ENCODE measurements around the gene ETS1. TPM values are rescaled to one million over a fixed set of nuclear protein-coding genes. Genes with fewer than 3 reads are reported as not detected.
A peak's percentile ranks its signal among the peaks of the same experiment; 100 is the strongest.

Gene ETS1
- total RNA-seq, 2 donors from 2014 or later: 15.2 to 30.0 TPM

DNA sequence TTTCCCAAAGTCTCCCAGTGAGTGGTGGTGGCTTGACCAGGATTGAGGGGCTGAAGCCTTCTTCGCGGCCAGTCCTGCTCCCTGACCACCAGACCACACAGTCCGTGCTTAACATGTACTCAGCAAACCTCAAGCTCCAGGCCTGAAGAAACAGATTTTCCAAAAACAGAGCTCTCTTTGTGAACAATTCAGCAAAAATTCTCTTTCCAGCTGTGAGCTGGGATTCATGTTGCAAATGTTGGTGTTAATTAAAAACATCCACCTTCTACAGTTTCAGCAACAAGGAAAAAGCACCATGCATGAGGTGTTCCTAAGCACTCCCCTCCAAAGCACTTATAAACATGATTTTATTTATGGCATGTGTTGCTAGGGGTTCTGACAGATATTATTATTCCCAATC lies 129.5 kb downstream of the ETS1 start:
- intact Hi-C loops (cut with DNase I): no loop called here
- 93% methylated on average over 3 of the region's 3 CpGs for WGBS
- Histone ChIP-seq H3K4me1 (replicated peaks) (no peaks in the 10 kb centered on the region), H3K4me3 (no peak overlapping the region), H3K27me3 (replicated peaks; ENCODE audit: insufficient read depth) (no peaks in the 10 kb centered on the region), H3K9me3 (no peaks in the 10 kb centered on the region), H3K27ac (no peak overlapping the region), H3K36me3 (no peaks in the 10 kb centered on the region)
- TF ChIP-seq, protein P1, sequence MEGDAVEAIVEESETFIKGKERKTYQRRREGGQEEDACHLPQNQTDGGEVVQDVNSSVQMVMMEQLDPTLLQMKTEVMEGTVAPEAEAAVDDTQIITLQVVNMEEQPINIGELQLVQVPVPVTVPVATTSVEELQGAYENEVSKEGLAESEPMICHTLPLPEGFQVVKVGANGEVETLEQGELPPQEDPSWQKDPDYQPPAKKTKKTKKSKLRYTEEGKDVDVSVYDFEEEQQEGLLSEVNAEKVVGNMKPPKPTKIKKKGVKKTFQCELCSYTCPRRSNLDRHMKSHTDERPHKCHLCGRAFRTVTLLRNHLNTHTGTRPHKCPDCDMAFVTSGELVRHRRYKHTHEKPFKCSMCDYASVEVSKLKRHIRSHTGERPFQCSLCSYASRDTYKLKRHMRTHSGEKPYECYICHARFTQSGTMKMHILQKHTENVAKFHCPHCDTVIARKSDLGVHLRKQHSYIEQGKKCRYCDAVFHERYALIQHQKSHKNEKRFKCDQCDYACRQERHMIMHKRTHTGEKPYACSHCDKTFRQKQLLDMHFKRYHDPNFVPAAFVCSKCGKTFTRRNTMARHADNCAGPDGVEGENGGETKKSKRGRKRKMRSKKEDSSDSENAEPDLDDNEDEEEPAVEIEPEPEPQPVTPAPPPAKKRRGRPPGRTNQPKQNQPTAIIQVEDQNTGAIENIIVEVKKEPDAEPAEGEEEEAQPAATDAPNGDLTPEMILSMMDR (IDR thresholded peaks at IDR 0.05): no peak
- no peak for DNase-seq (ENCODE audit: low spot score)

DNA sequence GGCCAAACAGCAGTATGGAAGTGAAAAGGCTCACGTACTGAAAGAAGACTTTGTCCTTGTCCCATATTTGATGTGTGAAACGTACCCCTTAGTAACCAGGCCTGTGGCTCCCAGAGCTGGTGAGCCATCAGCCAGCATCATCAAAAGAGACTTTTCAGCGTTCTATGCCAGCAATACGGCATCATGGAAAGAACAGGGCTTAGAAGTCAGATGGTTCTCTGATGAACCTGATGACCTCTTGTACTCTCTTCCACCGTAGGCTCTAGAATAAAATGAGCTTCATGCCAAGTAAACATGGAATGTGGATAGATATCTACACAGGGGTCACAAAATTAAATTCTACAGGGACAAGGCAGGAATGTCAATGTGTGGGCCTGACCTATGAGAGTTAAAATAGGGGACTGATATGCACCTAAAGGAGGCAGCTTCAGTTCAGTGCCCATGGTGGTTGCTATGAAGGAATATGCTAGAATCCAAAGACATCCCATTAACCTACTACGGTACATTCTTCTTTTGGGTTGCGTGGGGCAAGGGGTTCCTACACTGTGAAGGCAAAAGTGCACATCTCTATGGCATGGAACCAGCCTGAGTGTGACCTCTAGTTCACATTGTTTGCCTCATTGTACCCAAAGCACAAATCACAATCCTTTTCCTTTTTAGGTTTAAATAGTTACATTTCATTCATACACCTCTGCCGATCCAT lies 130.6 kb downstream of the ETS1 start:
- Histone ChIP-seq H3K27ac (no peak overlapping the region), H3K36me3 (no peaks in the 10 kb centered on the region), H3K4me3 (no peak overlapping the region), H3K27me3 (replicated peaks; ENCODE audit: insufficient read depth) (no peaks in the 10 kb centered on the region), H3K9me3 (no peaks in the 10 kb centered on the region), H3K4me1 (replicated peaks) (no peaks in the 10 kb centered on the region)
- no peak for TF ChIP-seq POLR2AphosphoS5 (IDR thresholded peaks at IDR 0.05)
- TF ChIP-seq POLR2A (IDR thresholded peaks at IDR 0.05): no peak
- TF ChIP-seq, protein P1 (IDR thresholded peaks at IDR 0.05): no peak
- intact Hi-C loops (cut with DNase I): no loop called here
- WGBS: 83% methylated on average over 8 of the region's 8 CpGs
- no peak for DNase-seq (ENCODE audit: low spot score)

DNA sequence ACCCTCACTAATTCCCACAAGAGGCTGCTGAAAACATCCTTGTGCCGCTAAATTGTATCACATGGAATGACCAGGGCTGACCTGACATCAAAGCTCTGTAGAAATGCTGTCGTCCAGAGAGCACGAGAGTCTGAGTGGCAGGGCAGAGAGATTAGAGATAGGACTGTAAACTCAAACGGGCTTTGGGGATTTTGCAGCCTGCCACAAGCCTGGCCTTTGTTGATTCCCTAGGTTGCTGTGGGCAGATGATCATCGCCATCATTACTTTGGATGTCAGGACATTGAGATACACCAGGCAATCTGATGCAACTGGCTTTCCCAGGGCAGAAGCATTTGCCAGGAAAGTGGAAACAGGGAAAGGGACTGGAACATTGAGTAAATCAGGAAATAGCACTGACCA lies 131.6 kb downstream of the ETS1 start:
- H3K9me3 ChIP-seq: no peaks in the 10 kb centered on the region
- H3K4me1 ChIP-seq (replicated peaks): peaks cover 4% of the 10 kb centered on the region
- no peak overlapping the region for H3K4me3 ChIP-seq
- H3K27me3 ChIP-seq (replicated peaks; ENCODE audit: insufficient read depth): no peaks in the 10 kb centered on the region
- no peak overlapping the region for H3K27ac ChIP-seq
- H3K36me3 ChIP-seq: no peaks in the 10 kb centered on the region
- WGBS: 89% methylated on average over 5 of the region's 5 CpGs
- intact Hi-C loops (cut with DNase I): no loop called here
- TF ChIP-seq POLR2AphosphoS5 (IDR thresholded peaks at IDR 0.05): no peak
- TF ChIP-seq POLR2A (IDR thresholded peaks at IDR 0.05): no peak
- TF ChIP-seq, protein P1 (IDR thresholded peaks at IDR 0.05): no peak
- no peak for DNase-seq (ENCODE audit: low spot score)

DNA sequence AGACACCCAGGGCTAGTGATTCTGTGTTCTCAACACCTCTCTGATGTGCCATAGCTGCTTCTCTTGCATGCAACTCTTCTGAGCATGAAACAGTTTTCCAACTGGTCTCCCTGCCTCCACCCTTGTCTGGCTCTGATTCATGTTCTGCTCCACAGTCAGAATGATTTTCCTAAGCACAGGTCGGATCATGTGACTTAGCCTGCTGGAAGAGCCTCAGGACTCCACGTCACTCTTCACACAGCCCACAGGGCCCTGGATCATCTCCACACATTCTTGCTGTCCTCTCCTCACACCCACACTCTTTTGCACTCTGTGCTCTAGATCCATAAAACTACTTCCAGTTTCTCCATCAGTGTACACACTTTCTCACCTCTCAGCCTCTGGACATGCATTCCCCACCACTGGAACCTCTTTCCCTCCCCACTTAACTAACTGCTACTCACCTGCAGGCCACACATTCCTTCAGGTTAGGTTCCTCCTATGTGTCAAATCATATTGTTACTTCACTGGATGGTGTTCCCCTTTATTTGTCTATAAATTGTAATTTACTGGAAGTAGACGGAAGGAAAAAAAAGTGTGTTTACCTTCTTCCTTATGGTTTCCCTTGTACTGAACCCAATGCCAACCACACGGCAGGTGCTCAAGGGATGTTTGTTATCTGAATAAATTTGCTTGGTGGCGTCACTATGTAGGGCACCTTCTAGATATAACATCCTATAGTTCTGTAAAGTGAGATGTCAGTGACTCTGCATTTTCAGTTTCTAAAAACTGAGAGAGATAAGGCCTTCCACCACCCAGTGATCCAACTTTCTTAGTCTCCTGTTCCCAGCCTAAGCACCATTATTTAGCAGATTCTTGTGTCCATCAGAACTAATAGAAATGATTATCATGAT lies 133.7 kb downstream of the ETS1 start:
- no peaks in the 10 kb centered on the region for H3K36me3 ChIP-seq
- peak overlapping the region; percentile 19 to 48 for H3K27ac ChIP-seq
- peaks cover 4% of the 10 kb centered on the region for H3K4me1 ChIP-seq (replicated peaks)
- peak; percentile 79 for TF ChIP-seq POLR2AphosphoS5 (IDR thresholded peaks at IDR 0.05)
- TF ChIP-seq, protein P1 (IDR thresholded peaks at IDR 0.05): no peak
- H3K27me3 ChIP-seq (replicated peaks; ENCODE audit: insufficient read depth): no peaks in the 10 kb centered on the region
- WGBS: 38% methylated on average over 5 of the region's 5 CpGs
- H3K4me3 ChIP-seq: no peak overlapping the region
- intact Hi-C loops (cut with DNase I): no loop called here
- DNase-seq (ENCODE audit: low spot score): peak; percentile 85
- no peaks in the 10 kb centered on the region for H3K9me3 ChIP-seq

All from prostate gland (tissue), 2 donors.